Measurements from ENCODE around the gene UGP2.

DNA sequence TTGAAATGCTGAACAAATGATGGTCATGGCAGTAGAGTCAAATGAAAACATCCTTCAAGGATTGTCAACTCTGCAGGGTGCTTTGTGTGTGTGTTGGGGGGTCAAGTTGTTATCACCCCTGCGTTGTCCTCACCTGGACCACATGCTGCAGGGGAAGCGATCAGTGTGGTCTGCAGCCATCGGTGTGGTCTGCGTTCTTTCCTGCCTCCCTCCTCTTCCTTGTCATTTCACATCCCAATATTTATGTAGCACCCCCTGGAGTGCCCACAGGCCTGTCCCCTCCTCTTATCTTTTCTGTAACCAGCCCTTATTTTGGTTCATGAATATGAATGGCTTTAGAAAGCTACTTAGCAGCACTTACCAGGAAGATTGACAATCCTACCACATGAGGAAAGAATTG lies 38.9 kb downstream of the UGP2 start:
- no peak for TF ChIP-seq EGR1 (IDR thresholded peaks at IDR 0.05; ENCODE audit: low read depth in 2 of 2)
- TF ChIP-seq RAD21 (IDR thresholded peaks at IDR 0.05) = no peak
- no peak for TF ChIP-seq CTCF (IDR thresholded peaks at IDR 0.05; ENCODE audit: low read depth, low read length, missing input control)
- no peak for TF ChIP-seq REST (IDR thresholded peaks at IDR 0.05)
- TF ChIP-seq, protein P1, sequence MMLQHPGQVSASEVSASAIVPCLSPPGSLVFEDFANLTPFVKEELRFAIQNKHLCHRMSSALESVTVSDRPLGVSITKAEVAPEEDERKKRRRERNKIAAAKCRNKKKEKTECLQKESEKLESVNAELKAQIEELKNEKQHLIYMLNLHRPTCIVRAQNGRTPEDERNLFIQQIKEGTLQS (IDR thresholded peaks at IDR 0.05) = no peak
- no peak for TF ChIP-seq SP1 (IDR thresholded peaks at IDR 0.05)
- TF ChIP-seq RXRA (IDR thresholded peaks at IDR 0.05) = no peak
- TF ChIP-seq TAF1 (conservative IDR thresholded peaks at IDR 0.05) = no peak
- no peak for TF ChIP-seq GABPA (IDR thresholded peaks at IDR 0.05 in 1 of 2, conservative IDR thresholded peaks at IDR 0.05 in 1 of 2)
- no peak for TF ChIP-seq YY1 (IDR thresholded peaks at IDR 0.05)
- no peak for TF ChIP-seq JUND (IDR thresholded peaks at IDR 0.05)
- TF ChIP-seq, protein P2, sequence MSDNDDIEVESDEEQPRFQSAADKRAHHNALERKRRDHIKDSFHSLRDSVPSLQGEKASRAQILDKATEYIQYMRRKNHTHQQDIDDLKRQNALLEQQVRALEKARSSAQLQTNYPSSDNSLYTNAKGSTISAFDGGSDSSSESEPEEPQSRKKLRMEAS (IDR thresholded peaks at IDR 0.05) = no peak

Measured in liver (tissue), 3 donors.